ENCODE results near the gene SULT1A3. TPM values are rescaled to one million over a fixed set of nuclear protein-coding genes. Genes with fewer than 3 reads are reported as not detected.
"Not testable (repeated sequence)": the region's sequence is repeated elsewhere in the genome, so short reads cannot be mapped to it uniquely, and the experiment has no call there.

Gene SULT1A3
- total RNA-seq, 1 experiment from 2014 or later, result 16.8 TPM

DNA sequence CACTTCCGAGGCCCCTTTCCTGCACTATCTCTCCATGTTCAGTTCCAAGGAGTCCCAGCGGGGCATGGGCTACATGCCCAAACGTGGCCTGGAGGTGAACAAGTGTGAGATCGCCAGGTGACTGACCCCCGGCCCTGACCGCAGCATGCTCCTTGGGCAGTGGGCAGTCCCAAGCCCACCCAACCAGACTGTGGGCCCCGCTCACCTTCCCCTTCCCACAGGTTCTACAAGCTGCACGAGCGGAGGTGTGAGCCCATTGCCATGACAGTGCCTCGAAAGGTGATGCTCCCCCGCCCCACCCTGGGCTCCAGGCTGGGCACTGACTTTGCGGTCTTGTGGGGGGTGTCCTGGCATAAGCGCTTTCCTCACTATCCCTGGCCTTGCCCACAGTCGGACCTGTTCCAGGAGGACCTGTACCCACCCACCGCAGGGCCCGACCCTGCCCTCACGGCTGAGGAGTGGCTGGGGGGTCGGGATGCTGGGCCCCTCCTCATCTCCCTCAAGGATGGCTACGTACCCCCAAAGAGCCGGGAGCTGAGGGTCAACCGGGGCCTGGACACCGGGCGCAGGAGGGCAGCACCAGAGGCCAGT, 11.0 kb upstream of the SULT1A3 start:
- no peaks in the 10 kb centered on the region for H3K36me3 ChIP-seq (ENCODE audit: control insufficient read depth, insufficient read depth, low read length)
- H3K9me3 ChIP-seq (ENCODE audit: control insufficient read depth, insufficient read depth, low read depth, low read length), result no peaks in the 10 kb centered on the region
- no TSS peak for BruUV-seq (replicated peaks)
- in situ Hi-C loops (cut with HindIII; ENCODE audit: low pct_unique_long_range_greater_than_20kb, low sequenced_read_pairs) (no loop called here), intact Hi-C loops (cut with micrococcal nuclease; ENCODE audit: unreplicated experiment) (no loop called here)
- H3K4me3 ChIP-seq (ENCODE audit: low read depth in 2 of 2, low read length in 2 of 2), result no peak overlapping the region
- ATAC-seq (no peak), DNase-seq (ENCODE audit: low read depth, low spot score) (no peak)
- no peak overlapping the region for H3K27ac ChIP-seq (ENCODE audit: low read length)
- ChIA-PET CTCF (no interaction called here), POLR2A (interaction anchor here (0.5 kb wide), 1 partner anchor 415 kb away, joined by 4 read pairs; no protein-coding TSS in a partner anchor)
- peaks cover 6% of the 10 kb centered on the region for H3K4me1 ChIP-seq (ENCODE audit: control insufficient read depth, insufficient read depth, low read length)
- H3K27me3 ChIP-seq (ENCODE audit: control insufficient read depth, insufficient read depth, low read length), result no peaks in the 10 kb centered on the region
- TF ChIP-seq SIN3A (IDR thresholded peaks at IDR 0.05; ENCODE audit: borderline replicate concordance, insufficient read depth, low read depth, low read length), result no peak
- TF ChIP-seq TCF7L2 (IDR thresholded peaks at IDR 0.05; ENCODE audit: low read depth, low read length), result no peak
- TF ChIP-seq, protein P1, sequence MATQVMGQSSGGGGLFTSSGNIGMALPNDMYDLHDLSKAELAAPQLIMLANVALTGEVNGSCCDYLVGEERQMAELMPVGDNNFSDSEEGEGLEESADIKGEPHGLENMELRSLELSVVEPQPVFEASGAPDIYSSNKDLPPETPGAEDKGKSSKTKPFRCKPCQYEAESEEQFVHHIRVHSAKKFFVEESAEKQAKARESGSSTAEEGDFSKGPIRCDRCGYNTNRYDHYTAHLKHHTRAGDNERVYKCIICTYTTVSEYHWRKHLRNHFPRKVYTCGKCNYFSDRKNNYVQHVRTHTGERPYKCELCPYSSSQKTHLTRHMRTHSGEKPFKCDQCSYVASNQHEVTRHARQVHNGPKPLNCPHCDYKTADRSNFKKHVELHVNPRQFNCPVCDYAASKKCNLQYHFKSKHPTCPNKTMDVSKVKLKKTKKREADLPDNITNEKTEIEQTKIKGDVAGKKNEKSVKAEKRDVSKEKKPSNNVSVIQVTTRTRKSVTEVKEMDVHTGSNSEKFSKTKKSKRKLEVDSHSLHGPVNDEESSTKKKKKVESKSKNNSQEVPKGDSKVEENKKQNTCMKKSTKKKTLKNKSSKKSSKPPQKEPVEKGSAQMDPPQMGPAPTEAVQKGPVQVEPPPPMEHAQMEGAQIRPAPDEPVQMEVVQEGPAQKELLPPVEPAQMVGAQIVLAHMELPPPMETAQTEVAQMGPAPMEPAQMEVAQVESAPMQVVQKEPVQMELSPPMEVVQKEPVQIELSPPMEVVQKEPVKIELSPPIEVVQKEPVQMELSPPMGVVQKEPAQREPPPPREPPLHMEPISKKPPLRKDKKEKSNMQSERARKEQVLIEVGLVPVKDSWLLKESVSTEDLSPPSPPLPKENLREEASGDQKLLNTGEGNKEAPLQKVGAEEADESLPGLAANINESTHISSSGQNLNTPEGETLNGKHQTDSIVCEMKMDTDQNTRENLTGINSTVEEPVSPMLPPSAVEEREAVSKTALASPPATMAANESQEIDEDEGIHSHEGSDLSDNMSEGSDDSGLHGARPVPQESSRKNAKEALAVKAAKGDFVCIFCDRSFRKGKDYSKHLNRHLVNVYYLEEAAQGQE (IDR thresholded peaks at IDR 0.05; ENCODE audit: insufficient read depth in 1 of 2, low read depth in 2 of 2, low read length in 1 of 2), result no peak
- TF ChIP-seq POLR2AphosphoS5 (IDR thresholded peaks at IDR 0.05; ENCODE audit: low read depth, low read length), result no peak
- TF ChIP-seq, protein P2, sequence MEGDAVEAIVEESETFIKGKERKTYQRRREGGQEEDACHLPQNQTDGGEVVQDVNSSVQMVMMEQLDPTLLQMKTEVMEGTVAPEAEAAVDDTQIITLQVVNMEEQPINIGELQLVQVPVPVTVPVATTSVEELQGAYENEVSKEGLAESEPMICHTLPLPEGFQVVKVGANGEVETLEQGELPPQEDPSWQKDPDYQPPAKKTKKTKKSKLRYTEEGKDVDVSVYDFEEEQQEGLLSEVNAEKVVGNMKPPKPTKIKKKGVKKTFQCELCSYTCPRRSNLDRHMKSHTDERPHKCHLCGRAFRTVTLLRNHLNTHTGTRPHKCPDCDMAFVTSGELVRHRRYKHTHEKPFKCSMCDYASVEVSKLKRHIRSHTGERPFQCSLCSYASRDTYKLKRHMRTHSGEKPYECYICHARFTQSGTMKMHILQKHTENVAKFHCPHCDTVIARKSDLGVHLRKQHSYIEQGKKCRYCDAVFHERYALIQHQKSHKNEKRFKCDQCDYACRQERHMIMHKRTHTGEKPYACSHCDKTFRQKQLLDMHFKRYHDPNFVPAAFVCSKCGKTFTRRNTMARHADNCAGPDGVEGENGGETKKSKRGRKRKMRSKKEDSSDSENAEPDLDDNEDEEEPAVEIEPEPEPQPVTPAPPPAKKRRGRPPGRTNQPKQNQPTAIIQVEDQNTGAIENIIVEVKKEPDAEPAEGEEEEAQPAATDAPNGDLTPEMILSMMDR (IDR thresholded peaks at IDR 0.05), result no peak

DNA sequence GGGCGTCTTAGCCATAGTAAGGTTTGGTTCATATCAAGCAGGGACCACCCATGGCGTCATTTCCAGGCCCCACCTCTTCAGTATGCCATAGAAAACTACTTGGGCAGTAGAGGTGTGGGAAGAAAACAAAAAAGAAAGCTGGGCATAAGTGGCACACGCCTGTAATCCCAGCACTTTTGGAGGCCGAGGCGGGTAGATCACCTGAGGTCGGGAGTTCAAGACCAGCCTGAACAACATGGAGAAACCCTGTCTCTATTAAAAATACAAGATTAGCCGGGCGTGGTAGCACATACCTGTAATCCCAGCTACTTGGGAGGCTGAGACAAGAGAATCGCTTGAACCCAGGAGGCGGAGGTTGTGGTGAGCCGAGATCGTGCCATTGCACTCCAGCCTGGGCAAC, 7.9 kb upstream of the SULT1A3 start:
- ATAC-seq; H3K36me3 ChIP-seq (ENCODE audit: control insufficient read depth, insufficient read depth, low read length); H3K9me3 ChIP-seq (ENCODE audit: control insufficient read depth, insufficient read depth, low read depth, low read length); H3K4me1 ChIP-seq (ENCODE audit: control insufficient read depth, insufficient read depth, low read length); BruUV-seq (replicated peaks); H3K4me3 ChIP-seq (ENCODE audit: low read depth in 2 of 2, low read length in 2 of 2); in situ Hi-C loops (cut with HindIII; ENCODE audit: low pct_unique_long_range_greater_than_20kb, low sequenced_read_pairs); CTCF ChIA-PET; DNase-seq (ENCODE audit: low read depth, low spot score); POLR2A ChIA-PET; H3K27me3 ChIP-seq (ENCODE audit: control insufficient read depth, insufficient read depth, low read length); H3K27ac ChIP-seq (ENCODE audit: low read length); intact Hi-C loops (cut with micrococcal nuclease; ENCODE audit: unreplicated experiment): not testable (repeated sequence)

GRCh38 chr16:30193098-30193497, 6.0 kb upstream of the SULT1A3 start:
- H3K27ac ChIP-seq (ENCODE audit: low read length); POLR2A ChIA-PET; intact Hi-C loops (cut with micrococcal nuclease; ENCODE audit: unreplicated experiment); H3K27me3 ChIP-seq (ENCODE audit: control insufficient read depth, insufficient read depth, low read length); H3K9me3 ChIP-seq (ENCODE audit: control insufficient read depth, insufficient read depth, low read depth, low read length); H3K4me3 ChIP-seq (ENCODE audit: low read depth in 2 of 2, low read length in 2 of 2); in situ Hi-C loops (cut with HindIII; ENCODE audit: low pct_unique_long_range_greater_than_20kb, low sequenced_read_pairs); H3K4me1 ChIP-seq (ENCODE audit: control insufficient read depth, insufficient read depth, low read length); BruUV-seq (replicated peaks); H3K36me3 ChIP-seq (ENCODE audit: control insufficient read depth, insufficient read depth, low read length); DNase-seq (ENCODE audit: low read depth, low spot score); CTCF ChIA-PET: not testable (repeated sequence)
- peak; percentile 62 for ATAC-seq

DNA sequence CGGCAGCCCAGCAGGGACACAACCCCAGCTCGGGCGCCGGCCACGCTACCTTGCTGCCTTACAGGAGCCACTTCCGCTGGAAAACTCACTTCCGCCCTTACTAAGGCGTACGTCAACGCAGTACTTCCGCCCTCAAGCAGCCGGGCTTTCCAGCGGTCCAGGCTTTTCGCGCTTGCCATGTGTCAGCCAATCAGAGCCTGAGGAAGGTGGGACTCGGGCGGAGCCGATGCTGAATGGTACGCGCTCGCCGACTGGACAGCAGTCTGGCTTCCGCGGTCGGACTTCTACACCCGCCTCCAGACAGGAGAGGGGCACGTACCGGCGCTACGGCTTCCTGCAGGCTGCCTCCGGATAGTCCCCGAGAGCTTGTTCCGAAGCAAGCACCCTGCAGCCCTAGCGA, 5.4 kb upstream of the SULT1A3 start, which contains the start of the genes BOLA2B and SLX1A:
BOLA2B (minus strand) TSS at position 52 of the 400 bp plus-strand sequence. CDS start 71 bp downstream, outside the sequence.
SLX1A (plus strand) TSS at position 261 of the 400 bp plus-strand sequence. CDS start 210 bp downstream, outside the sequence.
- CTCF ChIA-PET; H3K4me1 ChIP-seq (ENCODE audit: control insufficient read depth, insufficient read depth, low read length); intact Hi-C loops (cut with micrococcal nuclease; ENCODE audit: unreplicated experiment); H3K9me3 ChIP-seq (ENCODE audit: control insufficient read depth, insufficient read depth, low read depth, low read length); H3K36me3 ChIP-seq (ENCODE audit: control insufficient read depth, insufficient read depth, low read length); DNase-seq (ENCODE audit: low read depth, low spot score); H3K27me3 ChIP-seq (ENCODE audit: control insufficient read depth, insufficient read depth, low read length); in situ Hi-C loops (cut with HindIII; ENCODE audit: low pct_unique_long_range_greater_than_20kb, low sequenced_read_pairs); POLR2A ChIA-PET; BruUV-seq (replicated peaks); H3K27ac ChIP-seq (ENCODE audit: low read length): not testable (repeated sequence)
- H3K4me3 ChIP-seq (ENCODE audit: low read depth in 2 of 2, low read length in 2 of 2), result peak within 1 kb of the TSS; percentile 32 to 33; a peak in 3 of 4 replicates
- ATAC-seq, result peak; percentile 94

DNA sequence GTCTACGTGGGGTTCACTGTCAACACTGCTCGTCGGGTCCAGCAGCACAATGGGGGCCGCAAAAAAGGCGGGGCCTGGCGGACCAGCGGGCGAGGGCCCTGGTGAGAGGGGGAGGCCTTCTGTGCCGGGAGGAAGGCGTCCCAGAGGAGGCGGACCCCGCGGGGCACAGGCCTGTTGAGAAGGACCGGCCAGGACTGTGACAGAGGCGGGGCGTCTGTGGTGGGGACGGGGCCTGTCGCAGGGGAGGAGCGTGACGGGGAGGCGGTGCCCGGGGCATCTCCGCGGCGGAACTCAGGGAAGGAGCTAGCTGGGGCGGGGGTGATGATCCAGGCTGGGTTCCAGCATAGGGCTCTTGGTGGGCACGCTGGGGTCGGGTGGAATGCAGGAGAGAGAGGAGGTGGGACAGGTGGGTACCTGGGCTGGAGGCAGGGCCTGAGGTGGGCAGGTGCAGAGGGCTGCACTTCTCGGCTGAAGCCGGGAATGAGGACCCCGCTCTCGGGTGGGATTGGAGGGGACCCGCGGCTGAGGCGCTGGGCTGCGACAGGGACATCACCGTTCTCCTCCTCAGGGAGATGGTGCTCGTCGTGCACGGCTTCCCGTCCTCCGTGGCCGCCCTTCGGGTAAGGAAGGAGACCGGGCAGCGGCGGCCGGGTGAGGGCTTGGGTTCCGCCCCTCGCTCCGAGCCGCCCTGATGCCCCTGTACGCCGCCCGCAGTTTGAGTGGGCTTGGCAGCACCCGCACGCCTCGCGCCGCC, 4.7 kb upstream of the SULT1A3 start:
- H3K9me3 ChIP-seq (ENCODE audit: control insufficient read depth, insufficient read depth, low read depth, low read length); intact Hi-C loops (cut with micrococcal nuclease; ENCODE audit: unreplicated experiment); CTCF ChIA-PET; H3K4me1 ChIP-seq (ENCODE audit: control insufficient read depth, insufficient read depth, low read length); H3K27me3 ChIP-seq (ENCODE audit: control insufficient read depth, insufficient read depth, low read length); H3K27ac ChIP-seq (ENCODE audit: low read length); POLR2A ChIA-PET; in situ Hi-C loops (cut with HindIII; ENCODE audit: low pct_unique_long_range_greater_than_20kb, low sequenced_read_pairs); H3K36me3 ChIP-seq (ENCODE audit: control insufficient read depth, insufficient read depth, low read length); DNase-seq (ENCODE audit: low read depth, low spot score): not testable (repeated sequence)
- peak; percentile 84 for ATAC-seq
- peak overlapping the region; percentile 32 to 33; a peak in 3 of 4 replicates for H3K4me3 ChIP-seq (ENCODE audit: low read depth in 2 of 2, low read length in 2 of 2)
- TSS peak; percentile 99 for BruUV-seq (replicated peaks)
